Peyer's patch (tissue), 4 donors: Measurements from ENCODE around the gene DAAM1. TPM values are rescaled to one million over a fixed set of nuclear protein-coding genes. Genes with fewer than 3 reads are reported as not detected.

ENCODE experiments used
- DNase-seq, 3 donors: peaks; one replicate each; pipeline ENCODE4 v3.0.0-alpha.2; 2017 to 2019
- H3K27ac ChIP-seq, 4 donors: fragments of 200-600 bp; sonication (generic); one replicate each; pipeline ENCODE4 v1.5.1; 2016 to 2019
- H3K27me3 ChIP-seq, 2 donors: fragments of 200-600 bp; sonication (generic); one replicate each; pipeline ENCODE4 v1.5.1; 2019
- H3K36me3 ChIP-seq, 3 donors: fragments of 200-600 bp; sonication (generic); one replicate each; pipeline ENCODE4 v1.5.1; 2016 to 2019
- H3K4me1 ChIP-seq, 4 donors: fragments of 200-600 bp; sonication (generic); one replicate each; pipeline ENCODE4 v1.5.1; 2016 to 2019
- H3K4me3 ChIP-seq, 4 donors: fragments of 200-600 bp; sonication (generic); 1 replicate in 3 of 4; 2 replicates in 1 of 4; pipeline ENCODE4 v1.5.1; 2016 to 2019; ENCODE audit warnings: mild to moderate bottlenecking in 1 of 4
- H3K9me3 ChIP-seq, 4 donors: fragments of 200-600 bp; sonication (generic); one replicate each; pipeline ENCODE4 v1.5.1; 2016 to 2019; ENCODE audit warnings: mild to moderate bottlenecking in 1 of 4
- CTCF ChIP-seq, 6 experiments: fragments of 450-650 bp in 4 of 6; fragments of 200-600 bp in 2 of 6; sonication (generic) in 1 of 6; IDR thresholded peaks; one replicate each; pipeline ENCODE4 v1.5.1; 2017 to 2019; ENCODE audit warnings: antibody characterized with exemption in 6 of 6, mild to moderate bottlenecking in 3 of 6, moderate library complexity in 1 of 6
- POLR2A ChIP-seq, 2 donors: fragments of 450-650 bp; IDR thresholded peaks; one replicate each; pipeline ENCODE4 v1.5.1; 2017; ENCODE audit warnings: antibody characterized with exemption in 2 of 2, mild to moderate bottlenecking in 2 of 2, moderate library complexity in 2 of 2
- total RNA-seq, 4 donors: library from RNA; depleted of rRNA; stranded (reverse); fragments of >200 nt; gene quantifications; one replicate each; pipeline ENCODE4 v1.1.0, GENCODE V29; 2016

The DAAM1 gene
- total RNA-seq, 4 donors from 2014 or later: 17.7 to 110 (median 61.7) TPM

GRCh38 chr14:59280961-59281360, 92.5 kb downstream of the DAAM1 start:
- Histone ChIP-seq H3K9me3 (no peaks in the 10 kb centered on the region), H3K27me3 (no peaks in the 10 kb centered on the region), H3K4me3 (no peak overlapping the region), H3K27ac (no peak overlapping the region), H3K36me3 (no peaks in the 10 kb centered on the region), H3K4me1 (peaks cover 0 to under 1% (median 0%) of the 10 kb centered on the region in 4 donors)
- TF ChIP-seq POLR2A (IDR thresholded peaks at IDR 0.05) (no peak), CTCF (IDR thresholded peaks at IDR 0.05) (no peak)
- DNase-seq: no peak

GRCh38 chr14:59281609-59282377, 93.3 kb downstream of the DAAM1 start:
- no peaks in the 10 kb centered on the region for H3K36me3 ChIP-seq
- no peaks in the 10 kb centered on the region for H3K4me1 ChIP-seq
- no peaks in the 10 kb centered on the region for H3K9me3 ChIP-seq
- no peak overlapping the region for H3K4me3 ChIP-seq
- no peak for DNase-seq
- no peaks in the 10 kb centered on the region for H3K27me3 ChIP-seq
- TF ChIP-seq CTCF (IDR thresholded peaks at IDR 0.05) (no peak), POLR2A (IDR thresholded peaks at IDR 0.05) (no peak)
- no peak overlapping the region for H3K27ac ChIP-seq

- Histone ChIP-seq H3K27ac (no peak overlapping the region), H3K4me1 (no peaks in the 10 kb centered on the region), H3K9me3 (no peaks in the 10 kb centered on the region), H3K36me3 (no peaks in the 10 kb centered on the region), H3K4me3 (no peak overlapping the region), H3K27me3 (no peaks in the 10 kb centered on the region)
- TF ChIP-seq POLR2A (IDR thresholded peaks at IDR 0.05): no peak
- no peak for TF ChIP-seq CTCF (IDR thresholded peaks at IDR 0.05)
- DNase-seq: no peak
These were observed 93.9 kb downstream of the DAAM1 start for GRCh38 chr14:59282378-59282765.

- Histone ChIP-seq H3K4me1 (no peaks in the 10 kb centered on the region), H3K27ac (no peak overlapping the region), H3K27me3 (no peaks in the 10 kb centered on the region), H3K4me3 (no peak overlapping the region), H3K9me3 (no peaks in the 10 kb centered on the region), H3K36me3 (no peaks in the 10 kb centered on the region)
- DNase-seq: no peak
- TF ChIP-seq CTCF (IDR thresholded peaks at IDR 0.05) (no peak), POLR2A (IDR thresholded peaks at IDR 0.05) (no peak)
These were observed 94.9 kb downstream of the DAAM1 start for GRCh38 chr14:59283361-59283760.

- Histone ChIP-seq H3K9me3 (no peaks in the 10 kb centered on the region), H3K27me3 (no peaks in the 10 kb centered on the region), H3K27ac (no peak overlapping the region), H3K36me3 (no peaks in the 10 kb centered on the region), H3K4me1 (no peaks in the 10 kb centered on the region), H3K4me3 (no peak overlapping the region)
- TF ChIP-seq CTCF (IDR thresholded peaks at IDR 0.05): no peak
- TF ChIP-seq POLR2A (IDR thresholded peaks at IDR 0.05): no peak
- no peak for DNase-seq
These were observed 95.6 kb downstream of the DAAM1 start for GRCh38 chr14:59284059-59284458.
